SK-N-MC (cell line): ENCODE results near the gene UBE2K.

Experiments used
- FOXP2 ChIP-seq: optimal IDR thresholded peaks from 2 replicates; pipeline ENCODE3; 2011; ENCODE audit warnings: mild to moderate bottlenecking, moderate library complexity; ENCODE audit not compliant: insufficient read depth; ENCODE audit errors: extremely low read length, control extremely low read depth
- POLR2AphosphoS5 ChIP-seq: IDR thresholded peaks from 2 replicates; pipeline ENCODE4 v1.6.1; 2012; ENCODE audit warnings: mild to moderate bottlenecking, low read depth, low read length, borderline replicate concordance

- no peak for TF ChIP-seq FOXP2
- no peak for TF ChIP-seq POLR2AphosphoS5
Observed at GRCh38 chr4:39814403-39815185, 116.7 kb downstream of the UBE2K start.
